H1 (cell line): Measurements from ENCODE around the gene DYNLT5. TPM values are rescaled to one million over a fixed set of nuclear protein-coding genes. Genes with fewer than 3 reads are reported as not detected.

Experiments
- CTCF ChIA-PET: fragments of 300-600 bp; sonication (Branson Sonifier 250); formaldehyde crosslinking; loops from one replicate; lab custom pipeline; 2021; ENCODE audit not compliant: partially characterized antibody; lab: Charles Lee
- POLR2A ChIA-PET: fragments of 300-600 bp; sonication (Branson Sonifier 250); formaldehyde crosslinking; loops from one replicate; lab custom pipeline; 2021; ENCODE audit warnings: inconsistent platforms; ENCODE audit not compliant: partially characterized antibody; lab: Charles Lee
- DNase-seq, 2 experiments: peaks; one replicate each; pipeline versions ENCODE4 v3.0.0 to v3.0.0-alpha.2; 2010 to 2022; ENCODE audit warnings: low spot score in 2 of 2, low read depth in 1 of 2, mixed read lengths in 1 of 2
- FAIRE-seq: peaks from 2 replicates; lab custom pipeline; 2011; peaks lifted over from hg19 to GRCh38; lab: Jason Lieb, UNC
- H2AFZ ChIP-seq: 2 replicates; pipeline ENCODE4 v1.8.1; 2012; ENCODE audit warnings: low read length, inconsistent platforms
- H2AK5ac ChIP-seq: 2 replicates; pipeline ENCODE4 v1.6.1; 2013; ENCODE audit warnings: low read depth, low read length
- H2BK120ac ChIP-seq: replicated peaks from 2 replicates; pipeline ENCODE3; 2013; ENCODE audit warnings: low read depth, low read length, inconsistent platforms
- H2BK12ac ChIP-seq: 2 replicates; pipeline ENCODE4 v1.6.1; 2013; ENCODE audit warnings: low read depth, low read length
- H2BK15ac ChIP-seq: 2 replicates; pipeline ENCODE4 v1.6.1; 2013; ENCODE audit warnings: low read length
- H2BK20ac ChIP-seq: 2 replicates; pipeline ENCODE4 v1.6.1; 2013; ENCODE audit warnings: low read length
- H2BK5ac ChIP-seq: 2 replicates; pipeline ENCODE4 v1.6.1; 2013; ENCODE audit warnings: low read depth, low read length
- H3K14ac ChIP-seq: 2 replicates; pipeline ENCODE4 v1.6.1; 2013; ENCODE audit warnings: inconsistent platforms; ENCODE audit not compliant: insufficient read length
- H3K18ac ChIP-seq: 2 replicates; pipeline ENCODE4 v1.6.1; 2013; ENCODE audit warnings: low read length; ENCODE audit errors: extremely low read depth
- H3K23ac ChIP-seq: 2 replicates; pipeline ENCODE4 v1.6.1; 2013; ENCODE audit warnings: inconsistent platforms; ENCODE audit not compliant: insufficient read length
- H3K23me2 ChIP-seq: 2 replicates; pipeline ENCODE4 v1.6.1; 2013; ENCODE audit warnings: low read depth, low read length
- H3K27ac ChIP-seq: 2 replicates; pipeline ENCODE4 v1.6.1; 2011; ENCODE audit warnings: low read depth, low read length, inconsistent platforms
- H3K27me3 ChIP-seq, 4 experiments: replicated peaks in 1 of 4; 1 replicate in 1 of 4; 2 replicates in 3 of 4; pipeline versions ENCODE4 v1.6.1 to v1.8.1; 2011 to 2013; ENCODE audit warnings: low read length in 3 of 4, mild to moderate bottlenecking in 3 of 4, inconsistent platforms in 2 of 4, mixed read lengths in 2 of 4, moderate library complexity in 1 of 4; ENCODE audit not compliant: control insufficient read depth in 3 of 4, insufficient read depth in 3 of 4; ENCODE audit errors: extremely low read depth in 1 of 4
- H3K36me3 ChIP-seq, 4 experiments: 2 replicates each; pipeline versions ENCODE4 v1.6.1 to v1.8.1; 2011 to 2013; ENCODE audit warnings: mild to moderate bottlenecking in 4 of 4, low read length in 3 of 4, moderate library complexity in 2 of 4, control low read depth in 1 of 4, inconsistent platforms in 1 of 4; ENCODE audit not compliant: insufficient read depth in 4 of 4, control insufficient read depth in 2 of 4
- H3K4ac ChIP-seq: replicated peaks from 2 replicates; pipeline ENCODE3; 2013; ENCODE audit warnings: low read length, low read depth, mixed read lengths, inconsistent platforms; ENCODE audit not compliant: insufficient read length
- H3K4me1 ChIP-seq, 4 experiments: replicated peaks in 1 of 4; 1 replicate in 1 of 4; 2 replicates in 3 of 4; pipeline versions ENCODE4 v1.6.1 to v1.8.1; 2011 to 2013; ENCODE audit warnings: low read length in 3 of 4, inconsistent platforms in 2 of 4, mixed read lengths in 1 of 4; ENCODE audit not compliant: insufficient read depth in 4 of 4, control insufficient read depth in 3 of 4
- H3K4me2 ChIP-seq, 2 experiments: 2 replicates each; pipeline versions ENCODE4 v1.6.1 to v1.8.1; 2011 to 2013; ENCODE audit warnings: low read depth in 2 of 2, low read length in 2 of 2, control low read depth in 1 of 2, inconsistent platforms in 1 of 2, mild to moderate bottlenecking in 1 of 2; ENCODE audit not compliant: insufficient read depth in 1 of 2
- H3K4me3 ChIP-seq, 4 experiments: fragments of 200-600, 300-600 bp in 1 of 4; sonication (generic), shearing (Covaris generic), sonication (Bioruptor Twin) in 1 of 4; 2 replicates each; pipeline versions ENCODE4 v1.5.1 to v1.8.1; 2011 to 2016; ENCODE audit warnings: low read length in 4 of 4, low read depth in 3 of 4, control low read depth in 2 of 4, inconsistent platforms in 2 of 4, mild to moderate bottlenecking in 2 of 4, mixed read lengths in 1 of 4, moderate library complexity in 1 of 4; ENCODE audit not compliant: insufficient read depth in 2 of 4; ENCODE audit errors: extremely low read depth in 1 of 4
- H3K56ac ChIP-seq: replicated peaks from 2 replicates; pipeline ENCODE3; 2013; ENCODE audit warnings: low read depth, mild to moderate bottlenecking, mixed read lengths, low read length, inconsistent platforms; ENCODE audit not compliant: insufficient read length
- H3K79me1 ChIP-seq: 2 replicates; pipeline ENCODE4 v1.6.1; 2013; ENCODE audit warnings: low read depth, low read length, control low read depth
- H3K79me2 ChIP-seq, 2 experiments: 2 replicates each; pipeline versions ENCODE4 v1.6.1 to v1.8.1; 2012 to 2013; ENCODE audit warnings: low read length in 2 of 2, mild to moderate bottlenecking in 2 of 2, inconsistent platforms in 1 of 2; ENCODE audit not compliant: insufficient read depth in 2 of 2, control insufficient read depth in 1 of 2
- H3K9ac ChIP-seq, 4 experiments: replicated peaks in 1 of 4; 1 replicate in 1 of 4; 2 replicates in 3 of 4; pipeline versions ENCODE4 v1.6.1 to v1.8.1; 2011 to 2013; ENCODE audit warnings: low read depth in 3 of 4, low read length in 3 of 4, control low read depth in 2 of 4, mild to moderate bottlenecking in 2 of 4, moderate library complexity in 2 of 4, inconsistent platforms in 1 of 4; ENCODE audit errors: extremely low read depth in 1 of 4
- H3K9me3 ChIP-seq, 2 experiments: 2 replicates each; pipeline versions ENCODE4 v1.6.1 to v1.8.1; 2012 to 2013; ENCODE audit warnings: mild to moderate bottlenecking in 2 of 2, moderate library complexity in 2 of 2, control low read depth in 1 of 2, inconsistent platforms in 1 of 2, low read depth in 1 of 2, low read length in 1 of 2, mixed read lengths in 1 of 2; ENCODE audit not compliant: insufficient read depth in 2 of 2
- H4K20me1 ChIP-seq, 2 experiments: replicated peaks in 1 of 2; 2 replicates each; pipeline versions ENCODE3 to v1.8.1; 2011 to 2013; ENCODE audit warnings: inconsistent platforms in 2 of 2, low read length in 2 of 2, mild to moderate bottlenecking in 1 of 2; ENCODE audit not compliant: insufficient read depth in 2 of 2, control insufficient read depth in 1 of 2
- H4K5ac ChIP-seq: 2 replicates; pipeline ENCODE4 v1.6.1; 2013; ENCODE audit warnings: low read length, low read depth, mixed read lengths, inconsistent platforms; ENCODE audit not compliant: insufficient read length
- H4K8ac ChIP-seq: 2 replicates; pipeline ENCODE4 v1.8.0; 2013; ENCODE audit warnings: mild to moderate bottlenecking, moderate library complexity, low read length, inconsistent platforms; ENCODE audit not compliant: insufficient read depth; ENCODE audit errors: extremely low read depth
- H4K91ac ChIP-seq: replicated peaks from 2 replicates; pipeline ENCODE3; 2013; ENCODE audit warnings: low read length, mixed read lengths, inconsistent platforms; ENCODE audit not compliant: insufficient read length
- CHD1 ChIP-seq: IDR thresholded peaks from 2 replicates; pipeline ENCODE4 v1.6.1; 2012; ENCODE audit warnings: low read depth, low read length, improper control_type of control experiment
- WGBS, 2 experiments: shearing (Covaris generic) in 1 of 2; methylation state at CpG; one replicate each; pipeline versions ENCODE4 v1.1.6 to v1.1.7; 2013 to 2015; ENCODE audit warnings: low lambda C conversion rate in 2 of 2, mixed read lengths in 2 of 2, inconsistent platforms in 1 of 2, low coverage in 1 of 2, missing lambda C conversion rate in 1 of 2; ENCODE audit not compliant: insufficient replicate concordance in 2 of 2, insufficient coverage in 1 of 2, insufficient read length in 1 of 2; ENCODE audit errors: extremely low coverage in 1 of 2, missing lambda C conversion rate in 1 of 2; 5-methylcytosine and 5-hydroxymethylcytosine counted together
- polyA plus RNA-seq, 7 experiments: library from polyadenylated mRNA; depleted of rRNA in 3 of 7; stranded (reverse) in 5 of 7; unstranded in 2 of 7; fragments of >200 nt in 5 of 7; fragments of 200-250 nt in 2 of 7; gene quantifications; 1 replicate in 5 of 7; 2 replicates in 1 of 7; 4 replicates in 1 of 7; pipeline versions ENCODE4 v1.2.1 to v1.2.3, GENCODE V29; 2011 to 2013; ENCODE audit warnings: missing spikeins in 2 of 7, mixed read lengths in 2 of 7
- total RNA-seq: library from RNA; stranded (reverse); fragmentation: NEBNext Ultra II Directional; extraction: Animal tissue kit (Norgen Biotek cat#: 25700); gene quantifications from 2 replicates; pipeline ENCODE4 v1.2.1, GENCODE V29; 2021

The DYNLT5 gene
- total and polyA plus RNA-seq, 2 of the 8 experiments (the other 6 are each of a cell fraction or from before 2014, with no cell fraction given): 0.93 to 1.5 TPM

- Histone ChIP-seq H3K36me3 (no peaks in the 10 kb centered on the region), H3K9me3 (no peaks in the 10 kb centered on the region), H4K8ac (no peak overlapping the region), H3K4me3 (no peak overlapping the region), H3K79me2 (no peaks in the 10 kb centered on the region), H4K20me1 (no peaks in the 10 kb centered on the region), H2BK12ac (no peak overlapping the region), H2BK120ac (no peak overlapping the region), H3K27me3 (no peaks in the 10 kb centered on the region), H3K4me1 (no peaks in the 10 kb centered on the region), H3K18ac (no peak overlapping the region), H2BK5ac (no peak overlapping the region), H3K14ac (no peak overlapping the region), H4K5ac (no peak overlapping the region), H2BK20ac (no peak overlapping the region), H2AFZ (no peak overlapping the region), H3K4ac (no peak overlapping the region), H3K27ac (no peak overlapping the region), H2AK5ac (no peak overlapping the region), H3K9ac (no peak overlapping the region), H3K79me1 (no peaks in the 10 kb centered on the region), H3K23ac (no peak overlapping the region), H3K56ac (no peak overlapping the region), H3K4me2 (no peak overlapping the region), H4K91ac (no peak overlapping the region), H3K23me2 (no peaks in the 10 kb centered on the region), H2BK15ac (no peak overlapping the region)
- 79% methylated on average over 2 of the region's 2 CpGs; no CpG with 5 or more reads in 1 of the 2 experiments for WGBS, 2 experiments
- DNase-seq (no peak), FAIRE-seq (no peak)
- no peak for TF ChIP-seq CHD1
- POLR2A ChIA-PET: no interaction called here
- CTCF ChIA-PET: interaction anchor here (1.3 kb wide), 1 partner anchor 21 kb away, joined by 3 read pairs; no protein-coding TSS in a partner anchor
These were observed 6.8 kb upstream of the DYNLT5 start for GRCh38 chr1:66745451-66745850.
